Activated CD4-positive, CD25-positive, alpha-beta regulatory T cell treated with anti-CD3 and anti-CD28 coated beads, Interleukin-2, amount 50 U/mL, for 24 hours (primary cell): ENCODE measurements around the gene CARD8.
A peak's percentile ranks its signal among the peaks of the same experiment; 100 is the strongest.
"Not testable (repeated sequence)": the region's sequence is repeated elsewhere in the genome, so short reads cannot be mapped to it uniquely, and the experiment has no call there.

Experiments
- ATAC-seq, 2 donors: fragments of 150-1000 bp; cut with Tn5 transposase; one replicate each; pipeline ENCODE4 v1.10.0; 2021; ENCODE audit warnings: mild to moderate bottlenecking in 1 of 2, moderate library complexity in 1 of 2

Gene CARD8

GRCh38 chr19:48255376-48256303, at the start of gene CARD8:
CARD8 (minus strand) TSS chr19:48255912; CDS start chr19:48241020, 14,892 bp downstream.
- ATAC-seq: peak; percentile 78 to 85

GRCh38 chr19:48303866-48304265, 48.2 kb upstream of the CARD8 start:
- no peak for ATAC-seq

DNA sequence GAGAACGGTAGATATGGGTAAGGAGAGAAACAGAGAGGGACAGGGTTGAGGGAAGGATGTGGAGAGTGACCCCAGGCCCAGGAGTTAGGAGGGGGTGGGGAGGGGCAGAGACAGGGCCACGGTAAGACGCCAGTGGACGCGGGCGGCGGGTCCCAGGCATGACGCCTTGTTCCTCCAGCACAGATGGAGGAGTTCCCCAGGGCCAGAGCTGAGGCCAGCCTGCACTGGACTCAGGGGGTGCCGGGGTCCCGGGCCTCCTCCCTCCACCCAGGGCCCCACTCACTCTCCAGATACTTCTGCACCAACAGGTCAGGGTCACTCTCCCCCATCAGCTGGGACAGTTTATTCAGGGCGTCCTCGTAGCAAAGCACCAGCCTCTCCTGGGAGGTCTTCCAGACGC, 47.7 kb upstream of the CARD8 start:
- ATAC-seq: no peak

DNA sequence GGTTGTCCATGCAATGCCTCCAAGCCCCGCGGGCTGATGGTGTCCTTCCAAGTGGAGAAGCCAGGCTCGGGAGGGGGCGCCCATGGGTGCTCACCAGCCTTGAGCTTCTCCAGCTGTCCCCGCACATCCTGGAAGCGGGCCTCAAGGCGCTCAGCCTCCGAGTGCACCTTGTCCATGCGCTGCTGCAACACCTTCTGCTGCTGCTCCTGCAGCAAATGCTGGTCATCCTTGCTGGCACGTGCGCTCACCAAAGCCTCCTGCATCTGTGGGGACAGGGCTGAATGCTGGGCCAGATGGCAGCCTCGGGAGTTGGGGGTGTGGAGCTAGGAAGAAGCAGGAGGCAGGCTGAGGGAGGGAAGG, 46.9 kb upstream of the CARD8 start:
- no peak for ATAC-seq

DNA sequence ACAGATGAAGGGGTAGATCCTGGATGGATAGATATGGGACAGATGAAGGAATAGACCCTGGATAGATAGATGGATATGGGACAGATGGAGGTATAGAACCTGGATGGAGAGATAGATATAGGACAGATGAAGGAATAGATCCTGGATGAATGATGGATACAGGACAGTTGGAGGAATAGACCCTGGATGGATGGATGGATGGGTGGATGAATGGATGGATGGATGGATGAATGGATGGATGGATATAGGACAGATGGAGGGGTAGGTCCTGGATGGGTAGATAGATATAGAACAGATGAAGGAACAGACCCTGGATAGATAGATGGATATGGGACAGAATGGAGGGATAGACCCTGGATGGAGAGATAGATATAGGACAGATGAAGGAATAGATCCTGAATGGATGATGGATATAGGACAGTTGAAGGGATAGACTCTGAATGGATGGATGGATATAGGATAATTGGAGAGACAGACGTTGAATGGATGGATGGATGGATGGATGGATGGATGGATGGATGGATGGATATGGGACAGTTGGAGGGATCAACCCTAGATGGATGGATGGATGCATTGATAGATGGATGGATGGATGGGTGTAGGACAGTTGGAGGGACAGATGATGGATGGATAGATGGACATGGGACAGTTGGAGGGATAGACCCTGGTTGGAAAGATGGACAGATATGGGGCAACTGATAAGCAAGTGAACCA, 46.3 kb upstream of the CARD8 start:
- ATAC-seq: no peak

GRCh38 chr19:48297975-48298374, 42.3 kb upstream of the CARD8 start:
- no peak for ATAC-seq

- no peak for ATAC-seq
These were observed 41.4 kb upstream of the CARD8 start for GRCh38 chr19:48296963-48297734.

- no peak for ATAC-seq
These were observed 39.7 kb upstream of the CARD8 start for GRCh38 chr19:48295458-48295857.

DNA sequence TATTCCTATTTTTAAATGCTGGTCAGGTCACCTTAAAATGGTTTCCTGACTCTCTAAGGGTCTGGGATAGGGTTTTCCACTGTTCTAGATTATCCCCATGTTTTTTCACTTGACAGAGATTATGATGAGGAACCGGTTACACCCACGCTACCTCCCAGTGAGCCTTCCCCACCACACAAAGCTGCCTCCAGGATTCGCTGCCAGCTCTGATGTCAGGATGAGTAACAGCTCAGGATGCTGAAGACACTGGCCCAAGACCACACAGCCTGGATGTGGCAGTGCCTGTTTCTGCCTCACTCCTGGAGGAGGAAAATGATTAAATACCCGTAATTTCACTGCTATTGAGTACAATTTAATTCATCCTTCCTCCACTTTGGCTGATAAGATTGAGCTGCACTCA, 37.1 kb upstream of the CARD8 start:
- ATAC-seq: no peak

DNA sequence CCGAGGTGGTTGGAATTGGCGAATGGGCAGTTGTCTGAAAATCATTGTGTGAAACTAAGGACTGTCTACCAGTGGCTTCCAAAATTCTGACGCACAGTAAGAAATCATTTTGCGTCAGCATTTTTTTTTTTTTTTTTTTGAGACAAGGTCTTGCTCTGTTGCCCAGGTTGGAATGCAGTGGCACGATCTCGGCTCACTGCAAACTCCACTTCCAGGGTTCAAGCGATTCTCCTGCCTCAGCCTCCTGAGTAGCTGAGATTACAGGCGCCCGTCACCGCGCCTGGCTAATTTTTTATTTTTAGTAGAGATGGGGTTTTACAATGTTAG, 35.7 kb upstream of the CARD8 start:
- ATAC-seq: not testable (repeated sequence)

DNA sequence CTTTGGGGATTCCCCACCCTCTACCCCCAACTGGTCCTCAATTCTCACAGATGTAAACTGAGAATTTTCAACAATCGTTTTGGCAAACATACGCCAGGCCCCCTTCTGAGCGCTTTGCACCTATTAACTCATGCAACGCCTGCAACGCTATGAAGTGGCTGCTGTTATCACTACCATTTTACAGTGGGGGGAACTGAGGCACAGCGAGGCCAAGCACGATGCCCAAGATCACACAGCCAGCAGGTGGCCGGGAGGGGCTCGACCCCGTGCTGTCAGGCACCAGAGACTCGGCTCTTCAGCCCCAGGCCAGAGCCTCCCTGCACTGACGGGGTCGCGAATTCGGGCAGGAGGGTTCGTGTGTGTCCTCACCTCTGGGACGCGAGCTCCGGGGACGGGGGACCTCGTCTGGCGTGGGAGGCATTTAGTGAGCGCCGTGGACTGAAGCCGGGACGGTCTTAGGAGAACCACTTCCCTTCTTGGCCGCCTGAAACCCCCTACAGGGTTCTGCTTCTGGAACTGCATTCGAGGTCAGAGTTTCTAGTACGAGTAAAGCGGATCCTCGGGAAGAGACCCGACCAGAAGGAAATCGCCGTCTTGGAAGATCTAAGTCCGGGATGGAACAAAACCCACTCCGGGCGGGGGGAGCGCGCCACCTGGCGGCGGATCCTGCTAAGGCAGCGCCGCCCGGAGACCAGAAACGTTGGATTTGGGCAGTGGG, 35.2 kb upstream of the CARD8 start:
- ATAC-seq: peak; percentile 45 to 67

DNA sequence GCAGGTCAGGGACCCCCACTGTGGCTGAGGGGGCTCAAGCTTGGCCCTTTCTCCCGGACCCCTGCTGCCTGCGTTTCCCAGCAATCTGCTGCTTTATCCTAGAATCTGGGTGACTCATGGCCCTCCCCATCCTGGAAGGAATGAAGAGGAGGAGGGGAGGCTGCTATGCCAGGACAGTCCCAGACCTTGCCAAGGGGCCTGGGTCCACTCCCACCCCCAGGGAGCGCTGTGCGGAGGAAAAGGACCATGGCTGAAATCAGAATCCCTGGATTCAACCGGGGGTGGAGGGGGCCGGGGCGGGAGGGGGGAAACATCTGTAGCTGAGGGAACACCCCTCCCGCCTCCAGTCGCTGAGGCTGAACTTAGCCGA, 34.7 kb upstream of the CARD8 start:
- no peak for ATAC-seq

- no peak for ATAC-seq
These were observed 32.0 kb upstream of the CARD8 start for GRCh38 chr19:48287748-48288147.

GRCh38 chr19:48284896-48285295, 29.2 kb upstream of the CARD8 start:
- no peak for ATAC-seq

DNA sequence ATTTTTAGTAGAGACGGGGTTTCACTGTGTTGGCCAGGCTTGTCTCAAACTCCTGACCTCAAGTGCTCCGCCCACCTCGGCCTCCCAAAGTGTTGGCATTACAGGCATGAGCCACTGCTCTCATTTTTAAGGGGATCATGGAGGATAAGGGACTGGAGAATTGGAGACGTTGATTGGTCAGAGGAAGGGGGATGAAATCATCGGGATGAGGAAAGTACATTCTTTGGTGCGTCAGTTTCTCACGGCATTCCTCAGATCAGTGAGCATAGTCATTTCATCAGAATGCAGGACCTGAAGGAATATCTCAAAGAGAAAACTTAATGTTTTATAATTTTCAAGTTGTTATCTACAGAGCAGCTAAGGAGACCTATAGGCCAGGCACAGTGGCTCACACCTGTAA, 28.2 kb upstream of the CARD8 start:
- ATAC-seq: no peak

DNA sequence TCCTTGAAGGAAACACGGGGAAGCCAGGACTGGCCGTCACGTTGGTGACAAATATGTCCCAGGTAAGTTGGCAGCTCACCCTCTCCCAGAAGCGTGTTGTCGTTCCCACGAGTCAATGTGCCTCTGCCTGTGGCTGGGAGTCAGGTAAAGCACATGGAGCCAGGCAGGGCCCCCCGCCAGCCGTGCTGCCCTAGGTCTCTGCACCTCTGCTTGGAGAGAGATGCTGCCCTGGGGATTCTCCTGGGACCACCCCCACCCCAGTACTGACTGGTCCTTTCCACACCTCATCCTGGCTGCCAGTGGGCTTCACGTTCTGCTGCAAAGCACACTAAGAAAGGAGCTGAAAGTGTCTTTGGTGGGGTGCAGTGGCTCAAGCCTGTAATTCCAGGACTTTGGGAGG, 24.0 kb upstream of the CARD8 start:
- no peak for ATAC-seq

- no peak for ATAC-seq
These were observed 19.2 kb upstream of the CARD8 start for GRCh38 chr19:48274938-48275337.

DNA sequence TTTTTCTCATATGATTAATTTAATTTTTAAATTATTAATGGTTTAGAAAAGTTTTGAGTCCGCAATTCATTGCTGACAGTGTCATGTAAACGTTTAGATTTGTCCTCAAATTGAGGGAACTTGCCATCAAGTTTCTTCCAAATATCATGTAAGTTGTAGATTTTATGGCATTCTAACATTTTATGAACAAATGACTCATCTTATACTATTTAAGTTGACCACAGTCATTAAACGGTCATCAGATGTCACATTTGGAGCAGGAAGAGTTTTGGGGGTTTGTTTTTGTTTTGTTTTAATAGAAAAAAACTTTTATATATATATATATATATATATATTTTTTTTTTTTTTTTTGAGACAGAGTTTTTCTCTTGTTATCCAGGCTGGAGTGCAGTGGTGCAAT, 18.5 kb upstream of the CARD8 start:
- no peak for ATAC-seq

DNA sequence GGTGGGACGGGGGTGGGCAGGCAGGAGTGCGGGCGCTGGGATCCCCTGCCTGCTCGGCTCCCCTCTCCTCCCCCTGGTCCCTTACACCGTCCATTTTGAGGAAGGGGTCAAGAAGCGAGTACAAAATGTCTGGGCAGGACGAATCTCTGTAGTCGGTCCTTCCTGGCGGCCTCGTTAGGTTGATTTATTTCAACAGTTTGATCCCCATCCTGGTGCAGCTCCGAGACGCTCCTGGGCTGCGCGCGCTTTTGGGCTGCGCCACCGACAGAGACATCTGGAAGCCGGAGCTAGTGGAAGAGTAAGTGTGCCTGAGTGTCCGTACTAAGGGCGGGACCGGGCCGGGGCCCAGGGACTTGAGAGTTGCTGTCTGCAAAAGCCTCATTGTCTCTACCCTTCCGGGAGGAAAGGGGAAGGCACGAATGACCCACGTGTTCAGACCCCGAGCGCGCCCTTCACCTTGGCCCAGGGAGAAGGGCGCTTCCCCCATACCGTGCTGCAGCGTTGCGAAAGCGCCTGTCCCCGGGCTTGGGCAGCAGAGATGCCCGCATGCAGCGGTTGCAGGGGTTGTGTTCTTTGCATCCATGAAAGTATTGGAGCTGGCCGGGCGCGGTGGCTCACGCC, 15.9 kb upstream of the CARD8 start:
- peak in 1 of 2 donors; percentile 25 for ATAC-seq

- not testable (repeated sequence) for ATAC-seq
These were observed 13.9 kb upstream of the CARD8 start for GRCh38 chr19:48269617-48270026.

DNA sequence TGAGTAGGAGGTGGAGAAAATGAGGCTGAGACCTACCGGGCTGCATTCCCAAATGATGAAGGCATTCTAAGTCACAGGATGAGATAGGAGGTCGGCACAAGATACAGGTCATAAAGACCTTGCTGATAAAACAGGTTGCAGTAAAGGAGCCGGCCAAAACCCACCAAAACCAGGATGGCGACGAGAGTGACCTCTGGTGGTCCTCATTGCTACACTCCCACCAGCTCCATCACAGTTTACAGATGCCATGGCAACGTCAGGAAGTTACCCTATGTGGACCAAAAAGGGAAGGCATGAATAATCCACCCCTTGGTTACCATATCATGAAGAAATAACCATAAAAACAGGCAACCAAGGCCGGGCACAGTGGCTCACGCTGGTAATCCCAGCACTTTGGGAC, 9.6 kb upstream of the CARD8 start:
- ATAC-seq: not testable (repeated sequence)

- ATAC-seq: not testable (repeated sequence)
These were observed 4.6 kb upstream of the CARD8 start for GRCh38 chr19:48260359-48260714.
